Suprapubic skin (tissue), 4 donors: ENCODE measurements around the gene CTPS1. TPM values are rescaled to one million over a fixed set of nuclear protein-coding genes. Genes with fewer than 3 reads are reported as not detected.

ENCODE experiments used
- DNase-seq, 2 donors: peaks; one replicate each; pipeline ENCODE4 v3.0.0-alpha.2; 2019; ENCODE audit warnings: low spot score in 2 of 2
- H3K27ac ChIP-seq: fragments of 200-600 bp; sonication (generic); one replicate; pipeline ENCODE4 v1.5.1; 2019
- H3K27me3 ChIP-seq: fragments of 200-600 bp; sonication (generic); one replicate; pipeline ENCODE4 v1.5.1; 2019
- H3K36me3 ChIP-seq: fragments of 200-600 bp; sonication (generic); one replicate; pipeline ENCODE4 v1.5.1; 2019
- H3K4me1 ChIP-seq: fragments of 200-600 bp; sonication (generic); one replicate; pipeline ENCODE4 v1.5.1; 2019
- H3K4me3 ChIP-seq: fragments of 200-600 bp; sonication (generic); one replicate; pipeline ENCODE4 v1.5.1; 2019; ENCODE audit warnings: mild to moderate bottlenecking
- H3K9me3 ChIP-seq: fragments of 200-600 bp; sonication (generic); one replicate; pipeline ENCODE4 v1.5.1; 2019
- EP300 ChIP-seq: sonication (generic); formaldehyde crosslinking; IDR thresholded peaks from one replicate; pipeline ENCODE4 v1.6.1; 2017; ENCODE audit warnings: antibody characterized with exemption
- POLR2A ChIP-seq, 2 donors: fragments of 450-650 bp; IDR thresholded peaks; one replicate each; pipeline ENCODE4 v1.6.1; 2017; ENCODE audit warnings: antibody characterized with exemption in 2 of 2, mild to moderate bottlenecking in 2 of 2, moderate library complexity in 2 of 2
- POLR2AphosphoS5 ChIP-seq, 3 donors: sonication (generic); formaldehyde crosslinking; IDR thresholded peaks; one replicate each; pipeline ENCODE4 v1.6.1; 2017; ENCODE audit warnings: antibody characterized with exemption in 3 of 3
- whole genome bisulfite sequencing: methylation state at CpG from one replicate; pipeline ENCODE4 v1.1.5; 2018; 5-methylcytosine and 5-hydroxymethylcytosine counted together
- total RNA-seq, 4 donors: library from RNA; depleted of rRNA; stranded (reverse); fragments of >200 nt; gene quantifications; one replicate each; pipeline ENCODE4 v1.1.0, GENCODE V29; 2016
- TF ChIP-seq, protein P1 (sequence below), 2 donors: fragments of 200-600 bp in 1 of 2; fragments of 450-650 bp in 1 of 2; sonication (generic) in 1 of 2; IDR thresholded peaks; one replicate each; pipeline ENCODE4 v1.5.1; 2016 to 2019; ENCODE audit warnings: antibody characterized with exemption in 2 of 2, mild to moderate bottlenecking in 1 of 2, moderate library complexity in 1 of 2

CTPS1 gene
- total RNA-seq, 4 donors from 2014 or later, result 15.9 to 23.6 (median 20.0) TPM

DNA sequence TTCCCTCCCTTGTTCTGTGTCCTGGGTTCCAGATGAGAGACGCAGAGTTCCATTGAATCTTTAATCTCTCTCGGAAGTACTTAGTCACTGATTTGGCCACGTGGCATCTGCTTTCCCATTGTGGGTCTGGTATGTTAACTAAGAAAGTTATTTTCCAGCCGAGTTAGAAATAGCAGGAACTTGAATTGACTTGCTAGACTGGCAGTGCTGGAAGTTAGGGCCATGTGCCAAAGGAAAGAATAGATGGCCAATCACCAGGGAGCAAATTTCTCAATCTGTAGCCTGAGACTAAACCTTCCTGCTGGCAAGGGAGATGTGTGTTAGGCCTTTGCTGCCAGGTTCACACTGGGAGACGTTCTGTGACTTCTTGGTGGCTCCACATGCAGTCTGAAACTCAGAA is 66.2 kb downstream of the CTPS1 start:
- DNase-seq, result no peak
- H3K9me3 ChIP-seq, result no peaks in the 10 kb centered on the region
- peaks cover 7% of the 10 kb centered on the region for H3K36me3 ChIP-seq
- 36% methylated on average over 5 of the region's 5 CpGs for WGBS
- H3K27me3 ChIP-seq, result no peaks in the 10 kb centered on the region
- peaks cover 34% of the 10 kb centered on the region for H3K4me1 ChIP-seq
- H3K27ac ChIP-seq, result peak overlapping the region; percentile 85
- no peak overlapping the region for H3K4me3 ChIP-seq
- TF ChIP-seq, protein P1, sequence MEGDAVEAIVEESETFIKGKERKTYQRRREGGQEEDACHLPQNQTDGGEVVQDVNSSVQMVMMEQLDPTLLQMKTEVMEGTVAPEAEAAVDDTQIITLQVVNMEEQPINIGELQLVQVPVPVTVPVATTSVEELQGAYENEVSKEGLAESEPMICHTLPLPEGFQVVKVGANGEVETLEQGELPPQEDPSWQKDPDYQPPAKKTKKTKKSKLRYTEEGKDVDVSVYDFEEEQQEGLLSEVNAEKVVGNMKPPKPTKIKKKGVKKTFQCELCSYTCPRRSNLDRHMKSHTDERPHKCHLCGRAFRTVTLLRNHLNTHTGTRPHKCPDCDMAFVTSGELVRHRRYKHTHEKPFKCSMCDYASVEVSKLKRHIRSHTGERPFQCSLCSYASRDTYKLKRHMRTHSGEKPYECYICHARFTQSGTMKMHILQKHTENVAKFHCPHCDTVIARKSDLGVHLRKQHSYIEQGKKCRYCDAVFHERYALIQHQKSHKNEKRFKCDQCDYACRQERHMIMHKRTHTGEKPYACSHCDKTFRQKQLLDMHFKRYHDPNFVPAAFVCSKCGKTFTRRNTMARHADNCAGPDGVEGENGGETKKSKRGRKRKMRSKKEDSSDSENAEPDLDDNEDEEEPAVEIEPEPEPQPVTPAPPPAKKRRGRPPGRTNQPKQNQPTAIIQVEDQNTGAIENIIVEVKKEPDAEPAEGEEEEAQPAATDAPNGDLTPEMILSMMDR (IDR thresholded peaks at IDR 0.05), result no peak
- peak in 2 of 3 donors; percentile 51 for TF ChIP-seq POLR2AphosphoS5 (IDR thresholded peaks at IDR 0.05)

DNA sequence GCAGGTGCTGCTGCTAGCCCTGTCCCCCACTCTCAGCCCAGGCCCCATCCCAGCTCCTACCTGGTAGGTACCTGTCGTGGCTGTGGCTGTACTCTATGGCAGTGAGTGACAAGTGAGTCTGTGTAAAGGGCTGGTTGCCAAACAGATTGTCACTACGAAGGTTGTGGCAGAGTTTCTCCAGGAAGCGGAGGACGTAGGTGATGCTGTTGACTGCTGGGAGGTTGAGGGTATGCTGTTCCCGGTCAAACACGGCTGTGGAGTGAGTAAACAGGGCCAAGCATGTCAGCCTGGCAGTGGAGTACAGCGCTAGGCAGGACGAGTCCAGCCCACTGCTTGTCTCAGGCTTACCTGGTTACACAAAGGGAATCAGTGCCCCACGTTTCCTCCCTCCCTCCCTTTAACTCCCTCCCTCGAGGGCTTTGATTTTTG is 66.9 kb downstream of the CTPS1 start:
- Histone ChIP-seq H3K27me3 (no peaks in the 10 kb centered on the region), H3K4me1 (peaks cover 34% of the 10 kb centered on the region), H3K27ac (peak overlapping the region; percentile 85), H3K9me3 (no peaks in the 10 kb centered on the region), H3K36me3 (peaks cover 7% of the 10 kb centered on the region), H3K4me3 (no peak overlapping the region)
- no peak for TF ChIP-seq POLR2AphosphoS5 (IDR thresholded peaks at IDR 0.05)
- TF ChIP-seq EP300, result no peak
- TF ChIP-seq, protein P1 (IDR thresholded peaks at IDR 0.05), result no peak
- TF ChIP-seq POLR2A (IDR thresholded peaks at IDR 0.05), result no peak
- DNase-seq, result no peak
- WGBS, result 49% methylated on average over 7 of the region's 10 CpGs

DNA sequence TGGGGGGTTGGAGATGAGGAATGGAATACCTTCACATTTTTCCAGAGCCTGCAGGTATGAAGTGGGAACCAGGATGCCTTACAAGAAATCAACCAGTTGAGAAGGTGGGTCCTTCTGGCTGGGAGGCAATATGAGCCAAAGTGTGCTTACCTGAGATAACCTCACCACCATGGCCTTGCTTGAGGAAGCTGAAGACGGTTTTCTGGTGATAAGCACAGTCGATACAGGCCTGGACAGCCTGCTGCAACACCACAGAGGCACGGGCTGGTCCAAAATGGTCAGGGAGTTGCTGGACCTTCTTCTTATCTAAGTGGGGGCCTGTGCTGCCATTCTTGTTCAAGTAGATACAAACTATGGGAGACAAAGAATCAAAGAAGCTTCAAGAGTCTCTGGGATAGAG is 69.0 kb downstream of the CTPS1 start:
- Histone ChIP-seq H3K9me3 (no peaks in the 10 kb centered on the region), H3K4me1 (peaks cover 34% of the 10 kb centered on the region), H3K4me3 (no peak overlapping the region), H3K27ac (no peak overlapping the region), H3K27me3 (no peaks in the 10 kb centered on the region), H3K36me3 (peaks cover 7% of the 10 kb centered on the region)
- 89% methylated on average over 3 of the region's 3 CpGs for WGBS
- TF ChIP-seq POLR2A (IDR thresholded peaks at IDR 0.05), result no peak
- TF ChIP-seq, protein P1 (IDR thresholded peaks at IDR 0.05), result no peak
- TF ChIP-seq EP300, result no peak
- TF ChIP-seq POLR2AphosphoS5 (IDR thresholded peaks at IDR 0.05), result no peak
- no peak for DNase-seq

DNA sequence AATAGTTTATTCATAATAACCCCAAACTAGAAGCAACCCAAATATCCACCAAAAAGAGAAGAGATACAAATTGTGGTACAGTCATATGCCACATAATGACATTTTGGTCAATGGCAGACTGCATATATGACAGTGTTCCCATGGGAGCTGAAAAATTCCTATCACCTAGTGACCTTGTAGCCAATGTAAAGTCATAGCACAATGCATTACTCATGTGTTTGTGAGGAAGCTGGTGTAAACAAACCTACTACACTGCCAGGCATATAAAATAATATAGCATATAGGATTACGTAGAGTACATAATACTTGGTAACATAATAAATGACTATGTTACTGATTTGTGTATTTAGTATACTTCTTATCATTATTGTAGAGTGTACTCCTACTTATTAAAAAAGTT is 71.5 kb downstream of the CTPS1 start:
- WGBS, result 97% methylated on average over 1 of the region's 1 CpG
- H3K36me3 ChIP-seq, result peaks cover 7% of the 10 kb centered on the region
- H3K4me3 ChIP-seq, result no peak overlapping the region
- no peak for TF ChIP-seq POLR2A (IDR thresholded peaks at IDR 0.05)
- TF ChIP-seq EP300, result no peak
- no peak for TF ChIP-seq POLR2AphosphoS5 (IDR thresholded peaks at IDR 0.05)
- TF ChIP-seq, protein P1 (IDR thresholded peaks at IDR 0.05), result no peak
- peaks cover 11% of the 10 kb centered on the region for H3K4me1 ChIP-seq
- no peaks in the 10 kb centered on the region for H3K9me3 ChIP-seq
- no peaks in the 10 kb centered on the region for H3K27me3 ChIP-seq
- no peak for DNase-seq
- H3K27ac ChIP-seq, result no peak overlapping the region

DNA sequence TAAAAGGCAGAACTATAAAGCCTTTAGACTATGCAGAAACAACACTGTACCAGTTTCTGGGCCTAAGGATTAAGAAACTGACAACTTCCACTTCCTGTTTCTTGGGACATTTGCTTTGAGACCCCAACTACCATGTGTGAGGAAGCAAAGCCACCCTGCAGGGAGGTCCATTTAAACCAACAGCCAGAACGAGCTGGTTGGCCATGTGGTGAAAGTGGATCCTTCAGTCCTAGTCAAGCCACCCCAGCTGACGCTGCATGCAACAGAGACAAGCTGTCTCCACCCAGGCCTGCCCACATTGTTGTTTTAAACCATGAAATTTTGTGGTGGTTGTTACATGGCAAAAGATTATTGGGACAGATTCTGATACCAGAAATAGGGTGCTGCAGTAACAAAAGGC is 73.8 kb downstream of the CTPS1 start:
- TF ChIP-seq POLR2AphosphoS5 (IDR thresholded peaks at IDR 0.05) (no peak), POLR2A (IDR thresholded peaks at IDR 0.05) (no peak), EP300 (no peak)
- TF ChIP-seq, protein P1 (IDR thresholded peaks at IDR 0.05), result no peak
- no peak overlapping the region for H3K27ac ChIP-seq
- 86% methylated on average over 2 of the region's 2 CpGs for WGBS
- H3K4me3 ChIP-seq, result no peak overlapping the region
- no peaks in the 10 kb centered on the region for H3K27me3 ChIP-seq
- H3K9me3 ChIP-seq, result no peaks in the 10 kb centered on the region
- H3K4me1 ChIP-seq, result no peaks in the 10 kb centered on the region
- H3K36me3 ChIP-seq, result peaks cover 4% of the 10 kb centered on the region
- DNase-seq, result no peak
